Measurements from ENCODE around the gene IL15RA. TPM values are rescaled to one million over a fixed set of nuclear protein-coding genes. Genes with fewer than 3 reads are reported as not detected.
A peak's percentile ranks its signal among the peaks of the same experiment; 100 is the strongest.
"Not testable (repeated sequence)": the region's sequence is repeated elsewhere in the genome, so short reads cannot be mapped to it uniquely, and the experiment has no call there.

IL15RA gene
- total RNA-seq, 1 donor from 2014 or later = 0.19 TPM

DNA sequence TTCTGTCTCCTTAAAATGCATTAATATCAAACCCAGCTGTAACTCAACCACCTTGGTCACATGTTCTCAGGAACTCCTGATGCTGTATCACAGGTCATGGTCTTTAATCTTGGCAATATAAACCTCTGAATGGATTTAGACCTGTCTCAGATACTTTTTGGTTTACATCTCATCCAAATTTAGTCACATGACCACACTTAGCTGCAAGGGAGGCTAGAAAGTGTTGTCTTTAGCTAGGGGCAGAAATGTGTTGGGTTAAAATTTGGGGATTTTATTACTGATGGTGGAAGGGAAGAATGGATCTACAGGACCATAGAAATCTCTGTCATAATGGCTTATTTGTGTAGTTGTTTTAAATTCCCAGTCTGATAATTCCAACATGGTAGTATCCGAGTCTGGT lies 29.6 kb upstream of the IL15RA start:
- no peak for DNase-seq (ENCODE audit: low read depth)

DNA sequence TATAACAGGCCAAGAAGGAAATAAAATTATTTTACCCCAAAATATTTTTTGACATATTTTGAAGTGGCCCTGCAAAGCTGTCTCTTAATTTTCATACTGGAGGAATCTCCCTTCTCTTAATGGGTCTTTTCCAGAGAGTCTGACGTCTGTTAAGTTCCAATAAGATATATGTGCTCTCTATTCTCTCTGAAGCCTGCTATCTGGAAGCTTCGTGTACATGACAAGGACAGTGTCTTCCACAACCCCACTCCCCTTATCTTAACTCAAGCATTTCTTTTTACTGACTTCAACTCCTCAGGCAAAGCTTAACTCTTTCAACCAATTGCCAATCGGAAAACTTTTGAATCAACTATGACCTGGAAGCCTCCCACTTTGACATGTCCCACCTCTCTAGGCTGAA lies 29.2 kb upstream of the IL15RA start:
- no peak for DNase-seq (ENCODE audit: low read depth)

DNA sequence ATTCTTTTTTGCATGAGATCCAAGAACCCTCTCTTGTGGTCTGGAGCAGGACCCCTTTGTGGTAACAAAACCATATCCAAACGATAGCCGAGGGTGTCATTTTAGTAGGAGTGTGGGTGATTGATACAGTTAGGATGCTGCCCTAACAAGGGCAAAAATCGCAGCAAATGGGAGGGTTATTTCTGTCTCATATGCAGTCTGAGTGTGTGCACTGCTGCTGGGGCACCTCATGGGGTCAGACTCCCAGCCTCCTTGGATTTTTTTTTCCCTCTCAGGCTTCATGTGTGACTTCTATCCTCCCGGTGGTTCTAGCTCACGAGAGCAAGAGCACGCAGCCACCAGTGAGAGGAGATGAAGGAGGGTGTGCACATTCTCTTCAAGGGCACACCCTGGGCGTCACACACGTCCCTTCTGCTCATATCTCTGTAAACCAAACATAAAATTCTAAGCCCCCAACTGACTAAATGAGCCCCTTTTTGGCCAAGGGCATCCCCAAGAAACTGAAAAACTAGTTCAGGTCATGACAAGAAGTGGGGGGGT lies 28.6 kb upstream of the IL15RA start:
- no peak for DNase-seq (ENCODE audit: low read depth)

DNA sequence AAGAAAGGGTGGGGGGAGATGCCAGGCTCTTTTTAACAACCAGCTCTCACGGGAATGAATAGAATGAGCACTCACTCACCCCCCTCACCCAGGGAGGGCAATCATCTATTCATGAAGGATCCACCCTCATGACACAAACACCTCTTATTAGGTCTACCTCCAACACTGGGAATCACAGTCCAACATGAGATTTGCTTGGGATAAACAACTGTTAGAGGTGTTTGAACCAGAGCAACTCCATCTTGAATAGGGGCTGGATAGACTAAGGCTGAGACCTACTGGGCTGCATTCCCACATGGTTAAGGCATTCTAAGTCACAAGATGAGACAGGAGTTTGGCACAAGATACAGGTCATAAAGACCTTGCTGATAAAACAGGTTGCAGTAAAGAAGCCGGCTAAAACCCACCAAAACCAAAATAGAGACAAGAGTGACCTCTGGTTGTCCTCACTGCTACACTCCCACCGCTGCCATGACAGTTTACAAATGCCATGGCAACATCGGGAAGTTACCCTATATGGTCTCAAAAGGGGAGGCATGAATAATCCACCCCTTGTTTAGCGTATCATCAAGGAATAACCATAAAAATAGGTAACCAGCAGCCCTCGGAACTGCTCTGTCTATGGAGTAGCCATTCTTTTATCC lies 27.9 kb upstream of the IL15RA start:
- not testable (repeated sequence) for DNase-seq (ENCODE audit: low read depth)

DNA sequence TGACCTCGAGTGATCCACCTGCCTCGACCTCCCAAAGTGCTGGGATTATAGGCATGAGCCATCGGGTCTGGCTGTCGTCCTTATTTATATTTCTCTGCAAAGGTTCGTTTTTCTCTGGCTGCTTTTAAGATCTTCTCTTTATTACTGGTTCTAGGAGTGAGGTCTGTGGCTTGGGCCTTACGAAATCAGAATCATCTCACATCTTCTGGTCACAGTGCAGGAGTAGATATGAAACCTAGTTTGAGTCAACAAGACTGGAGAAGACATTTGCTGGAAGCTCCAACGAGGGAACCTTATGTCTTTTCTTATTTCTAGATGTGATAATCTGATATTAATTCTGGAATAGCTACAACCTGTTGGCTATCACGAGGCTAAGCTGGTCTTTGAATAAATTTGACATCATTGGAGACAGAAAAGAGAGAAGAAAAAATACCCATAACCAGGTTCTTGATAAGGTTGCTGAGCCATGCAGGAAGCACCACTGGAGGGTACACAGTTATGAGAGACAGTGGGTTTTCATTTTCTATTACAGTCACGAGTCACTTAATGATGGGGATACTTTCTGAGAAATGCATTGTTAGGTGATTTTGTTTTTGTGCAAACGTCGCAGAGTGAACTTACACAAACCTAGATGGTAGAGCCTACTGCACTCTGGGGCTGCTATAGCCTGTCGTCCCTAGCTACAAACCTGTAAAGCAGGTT lies 25.6 kb upstream of the IL15RA start:
- no peak for DNase-seq (ENCODE audit: low read depth)

DNA sequence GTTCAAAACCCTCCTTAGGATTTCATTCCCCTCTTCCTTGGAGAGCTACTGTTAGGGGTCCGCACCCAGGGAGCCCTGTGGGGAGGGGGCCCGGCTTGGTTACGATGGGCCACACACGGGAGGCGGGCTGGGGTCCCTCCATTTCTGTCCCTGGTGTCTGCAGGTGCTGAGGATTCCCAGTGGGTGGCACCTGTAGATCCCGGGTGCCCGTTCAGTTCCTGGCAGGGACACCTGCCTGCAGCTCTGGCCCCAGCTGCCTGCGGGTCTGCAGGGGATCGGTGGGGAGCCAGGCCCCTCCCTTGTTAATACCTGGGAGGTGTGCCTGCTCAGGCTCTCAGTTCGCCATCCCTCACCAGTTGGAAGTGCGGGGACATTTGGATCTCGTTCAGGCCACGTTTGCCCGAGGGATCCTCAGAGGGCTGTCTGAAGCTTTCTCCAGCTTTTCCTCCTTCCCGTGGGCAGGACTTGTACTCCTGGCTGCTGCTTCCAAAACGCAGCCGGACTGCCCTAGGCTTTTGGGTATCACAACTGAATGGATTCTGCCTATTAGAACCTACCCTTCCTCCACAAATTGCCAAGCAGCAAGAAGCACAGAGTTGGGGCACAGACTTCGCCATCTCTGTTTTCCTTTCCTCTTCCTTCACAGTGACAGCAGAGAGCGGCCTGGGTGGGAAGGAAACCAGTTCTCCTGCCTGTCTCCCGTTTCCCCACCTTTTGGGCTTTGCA lies 22.3 kb upstream of the IL15RA start:
- DNase-seq (ENCODE audit: low read depth) = no peak

DNA sequence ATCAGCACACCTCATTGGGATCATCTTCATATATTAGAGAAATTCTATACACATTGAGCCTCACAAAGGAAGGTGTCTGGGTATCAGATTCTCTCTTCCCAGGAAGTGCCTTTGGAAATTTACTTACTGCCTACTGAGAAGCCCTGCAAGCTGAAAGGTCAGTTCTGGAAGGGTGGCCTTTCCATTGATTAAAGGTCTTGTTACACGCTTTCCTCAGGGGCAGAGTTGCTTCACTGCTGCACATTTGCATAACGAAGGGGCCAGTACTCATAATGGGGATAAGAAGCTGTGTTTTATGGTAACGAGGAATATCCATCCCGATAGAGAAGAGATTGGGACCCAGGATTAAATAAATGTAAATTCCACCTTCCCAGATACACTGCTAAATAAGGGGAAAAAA lies 19.4 kb upstream of the IL15RA start:
- no peak for DNase-seq (ENCODE audit: low read depth)

DNA sequence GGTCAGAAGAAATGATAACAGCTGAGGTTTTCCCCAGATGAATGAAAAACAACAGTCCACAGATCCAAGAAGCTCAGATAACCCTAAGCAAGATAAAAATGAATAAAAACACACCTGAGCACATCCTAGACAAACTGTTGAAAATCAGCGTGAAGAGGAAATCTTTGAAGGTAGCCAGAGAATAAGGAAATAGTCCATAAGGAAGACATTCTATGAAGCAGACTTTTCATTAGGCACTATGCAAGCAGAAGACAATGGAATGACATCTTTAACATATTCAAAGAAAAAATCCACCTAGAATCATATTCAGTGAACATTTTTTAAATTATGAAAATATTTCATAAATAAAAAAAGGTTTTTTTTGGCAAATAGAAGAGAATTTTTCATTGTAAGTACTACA lies 15.1 kb upstream of the IL15RA start:
- DNase-seq (ENCODE audit: low read depth) = no peak

DNA sequence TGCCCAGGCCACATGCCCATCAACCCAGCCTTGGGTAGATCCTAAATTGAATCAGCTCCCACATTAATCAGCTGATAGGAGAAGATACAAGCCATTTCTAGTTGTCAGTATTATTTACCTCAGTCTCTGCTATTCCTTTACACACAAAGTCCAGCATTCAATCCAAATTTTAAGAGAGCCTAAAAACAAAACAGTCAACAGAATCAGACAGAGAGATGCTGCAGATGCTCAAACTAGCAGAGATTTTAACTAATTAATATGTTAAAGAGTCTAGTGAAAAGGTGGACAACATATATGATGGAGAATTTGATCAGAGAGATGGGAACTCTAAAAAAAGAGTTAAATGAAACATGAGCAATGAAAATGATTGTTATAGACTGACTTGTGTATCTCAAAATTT lies 14.4 kb upstream of the IL15RA start:
- DNase-seq (ENCODE audit: low read depth) = no peak

DNA sequence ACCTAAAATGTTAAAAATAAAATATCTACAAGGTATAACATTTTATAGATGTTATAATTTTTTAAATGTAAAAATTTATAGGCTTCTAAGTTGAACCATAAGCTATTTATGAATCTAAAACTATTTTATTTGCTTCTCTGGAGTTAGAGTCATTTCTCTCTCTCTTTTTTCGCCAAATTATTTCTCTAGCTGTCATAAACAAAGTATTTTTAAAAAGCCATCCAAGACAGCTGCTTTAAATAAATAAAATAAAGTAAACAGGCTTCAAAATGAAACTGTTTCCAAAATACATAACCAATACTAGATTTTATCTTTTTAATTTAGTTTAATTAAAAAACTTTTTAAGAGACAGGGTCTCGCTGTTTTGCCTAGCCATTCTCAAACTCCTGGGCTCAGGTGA lies 12.4 kb upstream of the IL15RA start:
- DNase-seq (ENCODE audit: low read depth) = no peak

DNA sequence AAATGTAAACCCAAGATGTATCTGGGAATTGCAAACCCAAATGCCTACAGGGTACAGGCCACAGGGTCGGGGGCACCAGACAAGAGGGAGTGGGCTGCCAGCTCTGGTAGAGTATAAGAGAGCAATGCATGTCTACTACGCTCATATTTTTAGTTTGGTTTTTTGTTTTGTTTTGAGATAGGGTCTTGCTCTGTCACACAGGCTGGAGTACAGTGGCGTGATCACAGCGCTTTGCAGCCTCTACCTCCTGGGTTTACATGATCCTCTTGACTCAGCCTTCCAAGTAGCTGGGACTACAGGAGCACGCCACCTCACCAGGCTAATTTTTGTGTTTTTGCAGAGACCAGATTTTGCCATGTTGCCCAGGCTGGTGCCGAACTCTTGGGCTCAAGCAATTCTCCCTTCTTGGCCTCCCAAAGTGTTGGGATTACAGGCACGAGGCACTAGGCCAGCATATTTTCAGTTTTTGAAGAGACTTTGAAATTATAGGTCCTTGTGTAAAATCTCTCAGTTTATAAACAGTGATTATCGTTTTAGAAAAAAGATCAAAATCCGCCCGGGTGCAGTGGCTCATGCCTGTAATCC lies 11.1 kb upstream of the IL15RA start:
- no peak for DNase-seq (ENCODE audit: low read depth)

DNA sequence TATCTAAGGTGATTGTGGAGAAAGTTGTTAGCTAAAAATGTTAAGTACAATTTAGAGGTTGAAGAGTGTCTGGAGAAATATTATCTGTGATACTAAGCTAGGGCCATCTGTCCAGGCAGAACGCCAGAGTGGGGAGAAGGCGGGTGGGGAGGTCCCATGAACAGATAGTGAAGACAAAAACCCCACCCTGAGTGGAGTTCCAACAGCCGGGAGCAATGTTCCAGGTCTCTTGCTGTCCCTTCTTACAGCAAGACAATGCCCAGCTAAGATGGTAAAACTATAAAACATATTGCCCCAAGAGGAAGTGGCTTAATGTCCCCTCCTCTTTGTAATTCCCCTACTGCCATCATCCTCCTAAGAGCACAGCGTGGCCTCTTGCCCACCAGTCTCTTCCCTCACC lies 10.4 kb upstream of the IL15RA start:
- DNase-seq (ENCODE audit: low read depth) = no peak

DNA sequence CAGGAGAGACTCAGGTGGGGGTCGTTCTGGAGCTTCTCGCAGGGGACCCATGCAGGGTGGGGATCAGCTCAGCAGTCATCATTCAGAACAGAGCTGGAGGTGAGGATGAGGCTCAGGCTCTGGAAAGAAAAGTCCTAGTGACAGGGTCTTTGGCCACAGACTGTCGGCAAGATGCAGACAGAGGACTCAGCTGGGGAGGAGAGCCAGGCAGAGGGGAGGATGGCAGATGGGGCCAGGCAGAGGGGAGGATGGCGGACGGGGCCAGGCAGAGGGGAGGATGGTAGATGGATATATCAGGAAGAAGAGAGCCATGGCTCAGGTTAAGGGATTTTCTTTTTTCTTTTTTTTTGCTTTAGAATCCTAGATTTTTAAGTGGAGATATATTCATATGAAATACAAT lies 7.7 kb upstream of the IL15RA start:
- no peak for DNase-seq (ENCODE audit: low read depth)

DNA sequence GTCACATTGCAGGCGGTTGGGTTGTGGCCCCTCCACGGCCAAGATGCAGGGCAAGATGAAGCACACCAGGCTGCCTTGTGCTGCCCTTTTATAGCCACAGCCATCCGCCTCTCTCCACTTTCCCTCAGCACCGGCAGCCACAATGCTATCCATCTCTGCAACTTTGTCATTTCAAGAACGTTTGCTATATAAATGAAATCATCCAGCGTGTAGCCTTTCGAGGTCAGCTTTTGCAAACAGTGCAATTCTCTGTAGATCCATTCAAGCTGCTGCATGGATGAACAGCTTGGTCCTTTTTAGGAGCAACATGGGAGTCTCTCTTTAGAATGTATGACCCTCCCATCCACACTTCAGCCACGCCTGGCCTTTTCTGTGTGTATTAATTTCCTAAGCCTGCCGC lies 6.4 kb upstream of the IL15RA start:
- DNase-seq (ENCODE audit: low read depth) = no peak

DNA sequence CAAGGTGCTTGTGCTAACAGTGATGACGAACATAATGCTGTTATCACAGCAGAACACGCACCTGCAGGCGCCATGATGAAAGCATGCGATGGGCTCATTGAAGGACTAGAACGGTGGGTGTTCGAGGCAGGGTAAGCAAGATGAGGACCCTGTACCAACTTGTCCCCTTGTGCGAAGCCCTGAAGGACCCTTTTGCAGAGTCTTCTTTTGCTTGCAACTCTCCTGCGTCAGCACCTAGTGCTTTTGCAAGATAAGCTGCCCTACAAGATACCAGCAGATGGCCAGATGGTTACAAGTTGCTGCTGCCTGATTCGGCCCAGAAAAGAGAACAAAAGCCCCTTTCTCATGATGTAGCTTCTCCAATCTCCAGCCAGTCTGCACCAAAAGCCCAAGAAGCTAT lies 4.2 kb upstream of the IL15RA start:
- no peak for DNase-seq (ENCODE audit: low read depth)

DNA sequence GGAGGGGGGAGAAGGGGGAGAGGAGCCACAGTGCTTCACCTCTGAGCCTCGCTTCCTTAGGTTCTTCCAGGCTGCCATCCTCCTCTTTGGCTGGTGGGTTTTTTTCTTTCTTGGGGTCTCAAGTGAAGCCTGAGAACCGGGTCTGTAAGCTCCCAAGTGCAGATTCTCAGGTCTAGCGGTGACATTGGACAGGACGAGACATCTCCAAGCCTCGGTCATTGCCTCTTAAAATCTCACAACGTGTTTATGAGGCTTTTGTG lies 817 bp upstream of the IL15RA start:
- no peak for DNase-seq (ENCODE audit: low read depth)

DNA sequence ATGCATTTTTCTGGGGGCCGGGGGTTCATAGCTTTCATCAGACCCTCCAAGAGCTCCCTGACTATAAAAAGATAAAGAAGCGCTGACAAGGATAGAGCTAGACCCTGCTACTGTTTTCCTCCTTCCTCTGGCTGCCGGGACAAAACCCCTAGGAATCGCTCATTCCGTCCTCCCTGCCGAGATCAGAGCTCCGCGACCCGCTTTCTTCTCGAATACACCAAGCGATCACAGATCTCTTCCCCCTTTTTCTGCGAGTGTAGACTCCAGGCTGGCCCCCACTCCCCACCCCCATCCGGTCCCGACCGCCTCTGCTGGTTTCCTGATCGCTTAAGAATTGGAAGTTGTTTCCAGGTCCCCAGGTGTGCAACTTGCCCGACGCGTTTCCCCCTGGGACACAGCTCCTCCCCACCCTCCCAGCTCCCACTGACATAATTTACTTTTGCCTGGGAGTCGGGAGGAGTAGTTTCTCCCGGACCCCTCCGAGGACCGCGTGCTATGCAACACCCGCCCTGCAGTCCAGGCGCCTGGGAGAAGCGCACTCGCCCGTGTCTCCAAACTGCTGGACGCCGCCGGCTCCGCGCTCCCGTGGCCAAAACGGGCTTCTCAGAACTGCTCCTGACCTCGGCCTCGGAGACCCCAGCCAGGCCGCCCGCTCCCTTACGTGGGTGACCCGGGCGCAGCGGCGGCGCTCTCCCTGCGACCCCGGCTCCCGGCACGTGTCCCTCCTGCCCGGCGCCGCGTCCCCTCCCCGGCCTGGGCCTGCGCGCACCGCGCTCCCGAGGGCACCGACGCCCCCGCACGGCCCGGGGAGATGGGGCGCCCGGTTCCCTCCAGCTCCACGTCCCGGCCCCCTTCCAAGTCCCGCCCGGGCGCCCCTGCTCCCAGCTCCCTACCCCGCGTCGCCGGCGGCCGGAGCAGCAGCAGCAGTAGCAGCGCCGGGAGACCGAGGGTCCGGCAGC lies 552 bp downstream of the IL15RA start:
- peak; percentile 31 for DNase-seq (ENCODE audit: low read depth)

DNA sequence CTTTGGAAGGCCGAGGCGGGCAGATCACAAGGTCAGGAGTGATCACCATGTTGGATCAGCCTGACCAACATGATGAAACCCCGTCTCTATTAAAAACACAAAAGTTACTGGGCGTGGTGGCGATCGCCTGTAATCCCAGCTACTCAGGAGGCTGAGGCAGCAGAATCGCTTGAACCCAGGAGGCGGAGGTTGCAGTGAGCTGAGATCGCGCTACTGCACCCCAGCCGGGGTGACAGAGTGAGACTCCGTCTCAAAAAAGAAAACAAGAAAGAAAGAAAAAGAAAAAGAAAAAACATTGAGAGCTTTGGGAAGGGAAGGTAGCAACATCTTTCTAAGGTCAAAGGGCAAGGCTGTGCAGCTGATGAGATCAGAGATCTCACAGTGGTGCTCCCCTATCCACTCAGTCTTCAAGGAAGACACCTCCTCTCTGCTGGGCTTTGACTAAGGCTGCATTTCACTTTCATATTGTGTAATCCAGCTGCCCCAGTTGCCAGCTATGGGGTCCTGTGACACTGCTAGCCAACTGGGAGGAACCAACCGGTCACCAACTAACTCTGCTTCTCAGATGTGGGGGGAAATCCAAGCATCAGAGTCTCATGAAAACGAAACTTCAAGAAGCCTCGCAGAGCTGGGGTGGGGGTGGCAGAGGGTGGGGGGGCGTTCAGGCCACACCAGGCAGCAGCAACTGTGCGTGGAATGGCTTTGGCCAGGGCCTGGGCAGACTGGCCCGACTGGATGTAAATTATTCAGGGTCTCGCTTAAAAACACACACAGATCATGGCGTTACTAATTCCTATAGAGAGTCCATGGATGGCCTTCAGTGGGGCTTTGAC lies 1.5 kb downstream of the IL15RA start:
- DNase-seq (ENCODE audit: low read depth) = peak; percentile 17

DNA sequence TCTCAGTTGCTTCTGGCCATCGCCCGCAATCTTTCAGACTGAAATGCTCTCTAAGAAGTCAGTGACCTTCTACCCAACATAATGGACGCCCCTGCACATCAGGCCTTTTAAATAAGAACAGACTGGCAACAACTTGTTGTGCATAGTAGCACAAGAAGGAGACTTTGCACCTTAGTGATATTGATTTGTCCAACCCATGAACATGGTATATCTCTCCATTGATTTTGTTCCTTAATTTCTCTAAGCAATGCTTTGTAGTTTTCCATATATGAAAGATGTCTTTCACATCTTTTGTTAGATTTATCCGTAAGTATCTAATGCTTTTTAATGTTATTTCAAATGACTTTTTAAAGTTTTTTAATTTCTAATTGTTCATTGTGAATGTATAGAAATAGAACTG lies 4.3 kb downstream of the IL15RA start:
- no peak for DNase-seq (ENCODE audit: low read depth)

DNA sequence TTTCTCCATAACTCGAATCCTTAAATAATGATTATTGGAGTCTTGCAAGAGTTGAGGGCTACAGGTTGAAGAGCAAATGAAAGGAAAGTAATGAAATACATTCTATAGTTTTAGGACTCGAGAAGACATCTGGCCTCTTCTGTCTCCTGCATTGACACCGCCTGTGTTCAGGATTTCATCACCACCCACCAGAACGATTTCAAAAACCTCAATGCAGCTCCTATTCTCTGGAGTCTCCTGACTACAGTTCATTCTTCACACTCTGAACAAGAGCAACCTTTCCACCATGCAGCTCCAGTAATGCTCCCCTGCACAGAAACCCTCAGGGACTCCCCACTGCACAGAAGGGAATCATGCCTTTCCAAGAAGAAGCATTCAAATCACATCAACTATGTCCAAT lies 5.5 kb downstream of the IL15RA start:
- no peak for DNase-seq (ENCODE audit: low read depth)

Measured in myocyte (in vitro differentiated cells).